GM23338 (cell line): ENCODE data around the gene CNPPD1. TPM values are rescaled to one million over a fixed set of nuclear protein-coding genes. Genes with fewer than 3 reads are reported as not detected.
A peak's percentile ranks its signal among the peaks of the same experiment; 100 is the strongest.

Experiments used
- ATAC-seq: fragments of 200-7000 bp; cut with Tn5 transposase; 3 replicates; pipeline ENCODE4 v1.9.1; 2020
- DNase-seq: peaks from one replicate; pipeline ENCODE4 v3.0.0-alpha.2; 2015; ENCODE audit warnings: low spot score
- H2AFZ ChIP-seq: fragments of 200-600 bp; sonication (generic); 2 replicates; pipeline ENCODE4 v1.8.0; 2016; ENCODE audit warnings: antibody characterized with exemption, mild to moderate bottlenecking, moderate library complexity
- H3F3A ChIP-seq: fragments of 200-600 bp; sonication (generic); replicated peaks from 2 replicates; pipeline ENCODE4 v1.8.0; 2017; ENCODE audit warnings: antibody characterized with exemption, mixed run types, low read depth
- H3K27ac ChIP-seq: fragments of 200-600 bp; sonication (generic); 2 replicates; pipeline ENCODE4 v1.6.1; 2016; ENCODE audit warnings: low read depth
- H3K27me3 ChIP-seq: fragments of 200-600 bp; sonication (generic); 2 replicates; pipeline ENCODE4 v1.8.0; 2016; ENCODE audit warnings: mild to moderate bottlenecking, mixed run types, moderate library complexity; ENCODE audit not compliant: insufficient read depth
- H3K36me3 ChIP-seq: fragments of 200-600 bp; sonication (generic); 2 replicates; pipeline ENCODE4 v1.8.0; 2016; ENCODE audit warnings: mild to moderate bottlenecking; ENCODE audit not compliant: insufficient read depth
- H3K4me1 ChIP-seq: fragments of 200-600 bp; sonication (generic); 2 replicates; pipeline ENCODE4 v1.8.0; 2016; ENCODE audit warnings: mild to moderate bottlenecking, moderate library complexity; ENCODE audit not compliant: insufficient read depth
- H3K4me2 ChIP-seq: fragments of 200-600 bp; sonication (generic); 2 replicates; pipeline ENCODE4 v1.7.1; 2017; ENCODE audit warnings: mixed run types
- H3K4me3 ChIP-seq: fragments of 200-600 bp; sonication (generic); 2 replicates; pipeline ENCODE4 v1.6.1; 2016; ENCODE audit warnings: mixed run types
- H3K79me2 ChIP-seq: fragments of 200-600 bp; sonication (generic); replicated peaks from 2 replicates; pipeline ENCODE4 v1.8.0; 2017; ENCODE audit warnings: mild to moderate bottlenecking; ENCODE audit not compliant: insufficient read depth
- H3K9me2 ChIP-seq: fragments of 200-600 bp; sonication (generic); 2 replicates; pipeline ENCODE4 v1.8.0; 2017; ENCODE audit not compliant: insufficient read depth
- H4K20me1 ChIP-seq: fragments of 200-600 bp; sonication (generic); replicated peaks from 2 replicates; pipeline ENCODE4 v1.8.0; 2017; ENCODE audit warnings: mild to moderate bottlenecking; ENCODE audit not compliant: insufficient read depth
- H3K27ac Mint-ChIP-seq: 2 replicates; pipeline ENCODE4 v1.8.0; 2020; ENCODE audit warnings: inconsistent platforms, mild to moderate bottlenecking, moderate library complexity, mixed read lengths
- H3K27me3 Mint-ChIP-seq: 3 replicates; pipeline ENCODE4 v1.8.0; 2022; ENCODE audit warnings: low read depth, mild to moderate bottlenecking, moderate library complexity, mixed read lengths, inconsistent platforms; ENCODE audit not compliant: insufficient read depth, poor library complexity
- H3K36me3 Mint-ChIP-seq: 3 replicates; pipeline ENCODE4 v1.8.0; 2021; ENCODE audit warnings: low read depth, mild to moderate bottlenecking, inconsistent platforms, moderate library complexity, mixed read lengths
- H3K4me1 Mint-ChIP-seq: 3 replicates; pipeline ENCODE4 v1.8.0; 2020; ENCODE audit warnings: mild to moderate bottlenecking, inconsistent platforms, mixed read lengths
- H3K4me3 Mint-ChIP-seq: 3 replicates; pipeline ENCODE4 v1.8.0; 2021; ENCODE audit warnings: moderate library complexity, mild to moderate bottlenecking, inconsistent platforms, mixed read lengths
- H3K9me3 Mint-ChIP-seq: 3 replicates; pipeline ENCODE4 v1.8.0; 2020; ENCODE audit warnings: moderate library complexity, mild to moderate bottlenecking, inconsistent platforms, mixed read lengths
- CREB1 ChIP-seq: fragments of 250-450 bp; sonication (Bioruptor Pico); IDR thresholded peaks from 2 replicates; pipeline ENCODE4 v1.5.0; 2020; ENCODE audit warnings: low read depth, mild to moderate bottlenecking, moderate library complexity
- NANOG ChIP-seq: IDR thresholded peaks from 2 replicates; pipeline ENCODE4 v1.6.1; 2016; ENCODE audit warnings: antibody characterized with exemption, borderline replicate concordance
- ZNF114 ChIP-seq: fragments of 250-450 bp; sonication (Bioruptor Pico); IDR thresholded peaks from 2 replicates; pipeline ENCODE4 v1.5.0; 2020; ENCODE audit warnings: mild to moderate bottlenecking, moderate library complexity
- polyA plus RNA-seq: library from polyadenylated mRNA; unstranded; fragments of >200 nt; fragmentation: Nextera tagmentation; extraction: Ambion mirVana; gene quantifications from 2 replicates; pipeline ENCODE4 v1.2.1, GENCODE V29; 2016
- total RNA-seq: library from RNA; depleted of rRNA; stranded (reverse); fragments of >200 nt; shearing (Covaris generic); gene quantifications from 2 replicates; pipeline ENCODE4 v1.2.3, GENCODE V29; 2014
- TF ChIP-seq, protein P1 (sequence below): IDR thresholded peaks from 2 replicates; pipeline ENCODE4 v1.6.1; 2016; ENCODE audit warnings: antibody characterized with exemption
- TF ChIP-seq, protein P2 (sequence below), 2 experiments: fragments of 200-600 bp in 1 of 2; sonication (generic) in 1 of 2; conservative IDR thresholded peaks; 2 replicates each; pipeline versions ENCODE4 v1.5.1 to v1.6.1; 2016 to 2017; ENCODE audit warnings: antibody characterized with exemption in 2 of 2, low read depth in 2 of 2, mild to moderate bottlenecking in 2 of 2, moderate library complexity in 1 of 2
- TF ChIP-seq, protein P3 (sequence below): fragments of 250-450 bp; sonication (Bioruptor Pico); IDR thresholded peaks from 2 replicates; pipeline ENCODE4 v1.5.0; 2020; ENCODE audit warnings: mild to moderate bottlenecking, moderate library complexity

The CNPPD1 gene
- total and polyA plus RNA-seq, 2 experiments from 2014 or later = 18.0 to 18.2 TPM

DNA sequence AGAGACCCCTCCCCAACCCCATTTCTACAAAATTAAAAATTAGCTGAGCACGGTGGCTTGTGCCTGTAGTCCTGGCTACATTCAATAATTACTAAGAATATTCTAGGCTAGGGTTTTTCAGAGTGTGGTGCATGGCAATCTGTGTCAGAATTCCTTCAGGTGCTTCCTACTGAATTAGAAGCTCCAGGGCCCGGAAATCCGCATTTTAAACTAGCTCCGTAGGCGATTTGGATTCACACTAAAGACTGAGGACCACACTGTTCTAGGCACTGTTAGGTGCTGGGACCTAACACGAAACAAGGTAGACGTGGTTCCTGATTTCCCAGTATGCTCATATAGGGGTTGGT, 29.2 kb upstream of the CNPPD1 start:
- no peak for ATAC-seq
- H3K4me2 ChIP-seq = peak overlapping the region; percentile 96
- no peaks in the 10 kb centered on the region for H3K79me2 ChIP-seq
- Mint-ChIP-seq H3K4me1 (peaks cover 13% of the 10 kb centered on the region; the same call in 2 of the 3 replicates), H3K27me3 (peaks cover 10% of the 10 kb centered on the region), H3K27ac (peak overlapping the region; percentile 87), H3K4me3 (peak overlapping the region; percentile 88), H3K36me3 (peaks cover 21% of the 10 kb centered on the region), H3K9me3 (peaks cover 6% of the 10 kb centered on the region; the same call in 2 of the 3 replicates)
- TF ChIP-seq, protein P1, sequence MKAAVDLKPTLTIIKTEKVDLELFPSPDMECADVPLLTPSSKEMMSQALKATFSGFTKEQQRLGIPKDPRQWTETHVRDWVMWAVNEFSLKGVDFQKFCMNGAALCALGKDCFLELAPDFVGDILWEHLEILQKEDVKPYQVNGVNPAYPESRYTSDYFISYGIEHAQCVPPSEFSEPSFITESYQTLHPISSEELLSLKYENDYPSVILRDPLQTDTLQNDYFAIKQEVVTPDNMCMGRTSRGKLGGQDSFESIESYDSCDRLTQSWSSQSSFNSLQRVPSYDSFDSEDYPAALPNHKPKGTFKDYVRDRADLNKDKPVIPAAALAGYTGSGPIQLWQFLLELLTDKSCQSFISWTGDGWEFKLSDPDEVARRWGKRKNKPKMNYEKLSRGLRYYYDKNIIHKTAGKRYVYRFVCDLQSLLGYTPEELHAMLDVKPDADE = no peak
- no peak for TF ChIP-seq CREB1 (CRISPR knock-in tag)
- TF ChIP-seq, protein P2, sequence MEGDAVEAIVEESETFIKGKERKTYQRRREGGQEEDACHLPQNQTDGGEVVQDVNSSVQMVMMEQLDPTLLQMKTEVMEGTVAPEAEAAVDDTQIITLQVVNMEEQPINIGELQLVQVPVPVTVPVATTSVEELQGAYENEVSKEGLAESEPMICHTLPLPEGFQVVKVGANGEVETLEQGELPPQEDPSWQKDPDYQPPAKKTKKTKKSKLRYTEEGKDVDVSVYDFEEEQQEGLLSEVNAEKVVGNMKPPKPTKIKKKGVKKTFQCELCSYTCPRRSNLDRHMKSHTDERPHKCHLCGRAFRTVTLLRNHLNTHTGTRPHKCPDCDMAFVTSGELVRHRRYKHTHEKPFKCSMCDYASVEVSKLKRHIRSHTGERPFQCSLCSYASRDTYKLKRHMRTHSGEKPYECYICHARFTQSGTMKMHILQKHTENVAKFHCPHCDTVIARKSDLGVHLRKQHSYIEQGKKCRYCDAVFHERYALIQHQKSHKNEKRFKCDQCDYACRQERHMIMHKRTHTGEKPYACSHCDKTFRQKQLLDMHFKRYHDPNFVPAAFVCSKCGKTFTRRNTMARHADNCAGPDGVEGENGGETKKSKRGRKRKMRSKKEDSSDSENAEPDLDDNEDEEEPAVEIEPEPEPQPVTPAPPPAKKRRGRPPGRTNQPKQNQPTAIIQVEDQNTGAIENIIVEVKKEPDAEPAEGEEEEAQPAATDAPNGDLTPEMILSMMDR (conservative IDR thresholded peaks at IDR 0.05; ENCODE audit: low read depth in 2 of 2) = no peak
- H3K36me3 ChIP-seq = no peaks in the 10 kb centered on the region; the same call in 1 of the 2 replicates
- H2AFZ ChIP-seq = peak overlapping the region; percentile 98
- peak overlapping the region; percentile 84 for H3K4me3 ChIP-seq
- H3K27me3 ChIP-seq = no peaks in the 10 kb centered on the region
- peaks cover 15% of the 10 kb centered on the region; the same call in 1 of the 2 replicates for H3F3A ChIP-seq
- 0 out of 2 replicates have a peak overlapping the region, but pooled peaks have one; percentile 74 for H3K27ac ChIP-seq
- no peaks in the 10 kb centered on the region; the same call in 1 of the 2 replicates for H4K20me1 ChIP-seq
- H3K9me2 ChIP-seq = no peaks in the 10 kb centered on the region
- peak; percentile 15 for DNase-seq
- peaks cover 15% of the 10 kb centered on the region for H3K4me1 ChIP-seq

DNA sequence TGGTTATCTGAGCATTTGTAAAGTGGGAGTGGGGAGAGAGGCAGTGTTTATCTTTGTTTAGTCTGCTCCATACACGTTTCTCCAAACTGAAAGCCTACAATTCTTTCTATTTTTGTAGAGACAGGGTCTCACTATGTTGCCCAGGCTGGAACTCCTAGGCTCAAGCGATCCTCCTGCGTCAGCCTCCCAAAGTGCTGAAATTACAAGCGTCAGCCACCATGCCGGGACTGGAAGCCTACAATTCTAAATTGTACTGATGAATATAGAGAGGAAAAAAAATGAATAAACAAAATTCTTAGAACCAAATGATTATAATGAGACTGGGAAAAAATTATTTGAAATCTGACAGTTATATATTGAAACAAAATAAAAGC, 28.4 kb upstream of the CNPPD1 start:
- no peak overlapping the region for H3K27ac Mint-ChIP-seq
- H3K27ac ChIP-seq = no peak overlapping the region
- no peaks in the 10 kb centered on the region; the same call in 1 of the 2 replicates for H4K20me1 ChIP-seq
- ATAC-seq (no peak), DNase-seq (no peak)
- no peaks in the 10 kb centered on the region for H3K79me2 ChIP-seq
- peaks cover 9% of the 10 kb centered on the region; the same call in 2 of the 3 replicates for H3K9me3 Mint-ChIP-seq
- peaks cover 15% of the 10 kb centered on the region; the same call in 1 of the 2 replicates for H3F3A ChIP-seq
- no peak overlapping the region for H3K4me2 ChIP-seq
- H3K4me3 ChIP-seq = no peak overlapping the region
- no peaks in the 10 kb centered on the region for H3K9me2 ChIP-seq
- H3K36me3 ChIP-seq = no peaks in the 10 kb centered on the region; the same call in 1 of the 2 replicates
- no peaks in the 10 kb centered on the region for H3K27me3 ChIP-seq
- peak overlapping the region; percentile 88; the same call in 1 of the 3 replicates for H3K4me3 Mint-ChIP-seq
- peaks cover 15% of the 10 kb centered on the region for H3K4me1 ChIP-seq
- TF ChIP-seq ZNF114 (CRISPR knock-in tag) (no peak), NANOG (no peak)
- TF ChIP-seq, protein P2 (conservative IDR thresholded peaks at IDR 0.05; ENCODE audit: low read depth in 2 of 2) = no peak
- TF ChIP-seq, protein P3, sequence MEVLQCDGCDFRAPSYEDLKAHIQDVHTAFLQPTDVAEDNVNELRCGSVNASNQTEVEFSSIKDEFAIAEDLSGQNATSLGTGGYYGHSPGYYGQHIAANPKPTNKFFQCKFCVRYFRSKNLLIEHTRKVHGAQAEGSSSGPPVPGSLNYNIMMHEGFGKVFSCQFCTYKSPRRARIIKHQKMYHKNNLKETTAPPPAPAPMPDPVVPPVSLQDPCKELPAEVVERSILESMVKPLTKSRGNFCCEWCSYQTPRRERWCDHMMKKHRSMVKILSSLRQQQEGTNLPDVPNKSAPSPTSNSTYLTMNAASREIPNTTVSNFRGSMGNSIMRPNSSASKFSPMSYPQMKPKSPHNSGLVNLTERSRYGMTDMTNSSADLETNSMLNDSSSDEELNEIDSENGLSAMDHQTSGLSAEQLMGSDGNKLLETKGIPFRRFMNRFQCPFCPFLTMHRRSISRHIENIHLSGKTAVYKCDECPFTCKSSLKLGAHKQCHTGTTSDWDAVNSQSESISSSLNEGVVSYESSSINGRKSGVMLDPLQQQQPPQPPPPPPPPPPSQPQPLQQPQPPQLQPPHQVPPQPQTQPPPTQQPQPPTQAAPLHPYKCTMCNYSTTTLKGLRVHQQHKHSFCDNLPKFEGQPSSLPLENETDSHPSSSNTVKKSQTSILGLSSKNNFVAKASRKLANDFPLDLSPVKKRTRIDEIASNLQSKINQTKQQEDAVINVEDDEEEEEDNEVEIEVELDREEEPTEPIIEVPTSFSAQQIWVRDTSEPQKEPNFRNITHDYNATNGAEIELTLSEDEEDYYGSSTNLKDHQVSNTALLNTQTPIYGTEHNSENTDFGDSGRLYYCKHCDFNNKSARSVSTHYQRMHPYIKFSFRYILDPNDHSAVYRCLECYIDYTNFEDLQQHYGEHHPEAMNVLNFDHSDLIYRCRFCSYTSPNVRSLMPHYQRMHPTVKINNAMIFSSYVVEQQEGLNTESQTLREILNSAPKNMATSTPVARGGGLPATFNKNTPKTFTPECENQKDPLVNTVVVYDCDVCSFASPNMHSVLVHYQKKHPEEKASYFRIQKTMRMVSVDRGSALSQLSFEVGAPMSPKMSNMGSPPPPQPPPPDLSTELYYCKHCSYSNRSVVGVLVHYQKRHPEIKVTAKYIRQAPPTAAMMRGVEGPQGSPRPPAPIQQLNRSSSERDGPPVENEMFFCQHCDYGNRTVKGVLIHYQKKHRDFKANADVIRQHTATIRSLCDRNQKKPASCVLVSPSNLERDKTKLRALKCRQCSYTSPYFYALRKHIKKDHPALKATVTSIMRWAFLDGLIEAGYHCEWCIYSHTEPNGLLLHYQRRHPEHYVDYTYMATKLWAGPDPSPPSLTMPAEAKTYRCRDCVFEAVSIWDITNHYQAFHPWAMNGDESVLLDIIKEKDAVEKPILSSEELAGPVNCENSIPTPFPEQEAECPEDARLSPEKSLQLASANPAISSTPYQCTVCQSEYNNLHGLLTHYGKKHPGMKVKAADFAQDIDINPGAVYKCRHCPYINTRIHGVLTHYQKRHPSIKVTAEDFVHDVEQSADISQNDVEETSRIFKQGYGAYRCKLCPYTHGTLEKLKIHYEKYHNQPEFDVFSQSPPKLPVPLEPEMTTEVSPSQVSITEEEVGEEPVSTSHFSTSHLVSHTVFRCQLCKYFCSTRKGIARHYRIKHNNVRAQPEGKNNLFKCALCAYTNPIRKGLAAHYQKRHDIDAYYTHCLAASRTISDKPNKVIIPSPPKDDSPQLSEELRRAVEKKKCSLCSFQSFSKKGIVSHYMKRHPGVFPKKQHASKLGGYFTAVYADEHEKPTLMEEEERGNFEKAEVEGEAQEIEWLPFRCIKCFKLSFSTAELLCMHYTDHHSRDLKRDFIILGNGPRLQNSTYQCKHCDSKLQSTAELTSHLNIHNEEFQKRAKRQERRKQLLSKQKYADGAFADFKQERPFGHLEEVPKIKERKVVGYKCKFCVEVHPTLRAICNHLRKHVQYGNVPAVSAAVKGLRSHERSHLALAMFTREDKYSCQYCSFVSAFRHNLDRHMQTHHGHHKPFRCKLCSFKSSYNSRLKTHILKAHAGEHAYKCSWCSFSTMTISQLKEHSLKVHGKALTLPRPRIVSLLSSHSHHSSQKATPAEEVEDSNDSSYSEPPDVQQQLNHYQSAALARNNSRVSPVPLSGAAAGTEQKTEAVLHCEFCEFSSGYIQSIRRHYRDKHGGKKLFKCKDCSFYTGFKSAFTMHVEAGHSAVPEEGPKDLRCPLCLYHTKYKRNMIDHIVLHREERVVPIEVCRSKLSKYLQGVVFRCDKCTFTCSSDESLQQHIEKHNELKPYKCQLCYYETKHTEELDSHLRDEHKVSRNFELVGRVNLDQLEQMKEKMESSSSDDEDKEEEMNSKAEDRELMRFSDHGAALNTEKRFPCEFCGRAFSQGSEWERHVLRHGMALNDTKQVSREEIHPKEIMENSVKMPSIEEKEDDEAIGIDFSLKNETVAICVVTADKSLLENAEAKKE (CRISPR knock-in tag) = no peak
- peaks cover 16% of the 10 kb centered on the region; the same call in 2 of the 3 replicates for H3K36me3 Mint-ChIP-seq
- H3K27me3 Mint-ChIP-seq = peaks cover 10% of the 10 kb centered on the region
- peaks cover 15% of the 10 kb centered on the region; the same call in 2 of the 3 replicates for H3K4me1 Mint-ChIP-seq
- H2AFZ ChIP-seq = no peak overlapping the region
